GM12891 (cell line): ENCODE results near the gene PLCL1.

ENCODE experiments used
- POLR2A ChIP-seq: IDR thresholded peaks from 2 replicates; pipeline ENCODE4 v1.6.1; 2011; ENCODE audit warnings: low read depth, low read length, control low read depth
- POU2F2 ChIP-seq: IDR thresholded peaks from 2 replicates; pipeline ENCODE4 v1.6.1; 2011; ENCODE audit warnings: low read depth, mild to moderate bottlenecking, control low read depth, low read length, moderate library complexity
- SPI1 ChIP-seq: IDR thresholded peaks from 2 replicates; pipeline ENCODE4 v1.6.1; 2011; ENCODE audit warnings: low read depth, low read length, control low read depth

DNA sequence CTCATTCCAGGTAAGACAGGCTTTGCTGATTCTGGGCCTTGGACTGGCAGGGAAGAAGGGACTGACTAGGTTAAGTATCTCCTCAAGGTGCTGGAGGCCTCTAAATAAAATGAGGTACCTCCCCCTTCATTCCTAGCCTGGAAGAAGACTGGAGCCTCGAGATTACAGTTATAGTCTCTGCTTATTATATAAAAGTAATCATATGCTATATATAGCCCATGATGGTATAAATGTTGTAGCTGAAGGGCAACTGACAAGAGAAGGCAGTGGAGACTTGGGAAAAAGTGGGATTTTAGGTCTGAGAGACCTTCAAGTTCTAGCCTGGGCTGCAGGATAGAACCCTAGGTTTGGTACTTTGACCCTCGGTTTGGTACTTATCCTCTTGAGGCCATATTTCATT, 248.3 kb downstream of the PLCL1 start:
- TF ChIP-seq POLR2A = no peak
- TF ChIP-seq SPI1 = no peak
- TF ChIP-seq POU2F2 = no peak
